ENCODE data around the gene ACAD10. TPM values are rescaled to one million over a fixed set of nuclear protein-coding genes. Genes with fewer than 3 reads are reported as not detected.

ACAD10 gene
- polyA plus RNA-seq, 10 donors: 9.8 to 26.9 (median 16.0) TPM

Other genes with a start within 250 kb of the ACAD10 start
- 10 to 100 TPM; 36.9 to 66.1 (median 53.2) TPM for gene ATXN2, start 86.7 kb upstream of the ACAD10 start, polyA plus RNA-seq (ENCODE audit: insufficient read length in 10 of 10)
- 10 to 100 TPM; 10.2 to 15.9 (median 12.7) TPM for gene BRAP, start 97 bp upstream of the ACAD10 start, polyA plus RNA-seq (ENCODE audit: insufficient read length in 10 of 10)
- 10 to 100 TPM; 27.2 to 55.4 (median 35.1) TPM for gene ALDH2, start 80.9 kb downstream of the ACAD10 start, polyA plus RNA-seq (ENCODE audit: insufficient read length in 10 of 10)
- gene MAPKAPK5, start 156.2 kb downstream of the ACAD10 start, polyA plus RNA-seq (ENCODE audit: insufficient read length in 10 of 10): 10 to 100 TPM; 27.5 to 38.3 (median 31.5) TPM